Measurements from ENCODE around the gene SLC7A5.

The SLC7A5 gene

GRCh38 chr16:87802670-87803069, 66.6 kb downstream of the SLC7A5 start:
- DNase-seq (ENCODE audit: low read depth): peak; percentile 72
- TF ChIP-seq CTCF (IDR thresholded peaks at IDR 0.05; ENCODE audit: insufficient read depth, low read depth, low read length, missing control alignments): no peak
- no peak overlapping the region for H3K4me3 ChIP-seq (ENCODE audit: low read depth, low read length)

- no peak overlapping the region for H3K4me3 ChIP-seq (ENCODE audit: low read depth, low read length)
- no peak for TF ChIP-seq CTCF (IDR thresholded peaks at IDR 0.05; ENCODE audit: insufficient read depth, low read depth, low read length, missing control alignments)
Measured at GRCh38 chr16:87801679-87802259, 67.5 kb downstream of the SLC7A5 start.

GRCh38 chr16:87800497-87800896, 68.8 kb downstream of the SLC7A5 start:
- DNase-seq (ENCODE audit: low read depth): no peak
- H3K4me3 ChIP-seq (ENCODE audit: low read depth, low read length): no peak overlapping the region
- no peak for TF ChIP-seq CTCF (IDR thresholded peaks at IDR 0.05; ENCODE audit: insufficient read depth, low read depth, low read length, missing control alignments)

More at GRCh38 chr16:87801679-87802259, 67.5 kb downstream of the SLC7A5 start:
- no peak for DNase-seq (ENCODE audit: low read depth)

- no peak for DNase-seq (ENCODE audit: low read depth)
- H3K4me3 ChIP-seq (ENCODE audit: low read depth, low read length): no peak overlapping the region
- no peak for TF ChIP-seq CTCF (IDR thresholded peaks at IDR 0.05; ENCODE audit: insufficient read depth, low read depth, low read length, missing control alignments)
Measured at GRCh38 chr16:87795336-87795735, 74.0 kb downstream of the SLC7A5 start.

GRCh38 chr16:87794485-87795078, 74.7 kb downstream of the SLC7A5 start:
- H3K4me3 ChIP-seq (ENCODE audit: low read depth, low read length): no peak overlapping the region
- no peak for TF ChIP-seq CTCF (IDR thresholded peaks at IDR 0.05; ENCODE audit: insufficient read depth, low read depth, low read length, missing control alignments)
- DNase-seq (ENCODE audit: low read depth): no peak

GRCh38 chr16:87792205-87792565, 77.1 kb downstream of the SLC7A5 start:
- no peak for DNase-seq (ENCODE audit: low read depth)
- H3K4me3 ChIP-seq (ENCODE audit: low read depth, low read length): no peak overlapping the region
- no peak for TF ChIP-seq CTCF (IDR thresholded peaks at IDR 0.05; ENCODE audit: insufficient read depth, low read depth, low read length, missing control alignments)

All from GM12865 (cell line).